ENCODE results near the gene SGCE.

Gene SGCE

GRCh38 chr7:94562525-94562924, 93.4 kb downstream of the SGCE start:
- no peak for DNase-seq

- DNase-seq: no peak
Observed at GRCh38 chr7:94561841-94562514, 94.0 kb downstream of the SGCE start.

GRCh38 chr7:94559972-94560371, 96.0 kb downstream of the SGCE start:
- DNase-seq: no peak

GRCh38 chr7:94557215-94557614, 98.7 kb downstream of the SGCE start:
- DNase-seq: no peak

GRCh38 chr7:94556028-94556427, 99.9 kb downstream of the SGCE start:
- no peak for DNase-seq

GRCh38 chr7:94547126-94547525, 108.8 kb downstream of the SGCE start:
- DNase-seq: no peak

- no peak for DNase-seq
Observed at GRCh38 chr7:94540428-94540827, 115.5 kb downstream of the SGCE start.
